ENCODE measurements around the gene IL1RAPL1.

DNA sequence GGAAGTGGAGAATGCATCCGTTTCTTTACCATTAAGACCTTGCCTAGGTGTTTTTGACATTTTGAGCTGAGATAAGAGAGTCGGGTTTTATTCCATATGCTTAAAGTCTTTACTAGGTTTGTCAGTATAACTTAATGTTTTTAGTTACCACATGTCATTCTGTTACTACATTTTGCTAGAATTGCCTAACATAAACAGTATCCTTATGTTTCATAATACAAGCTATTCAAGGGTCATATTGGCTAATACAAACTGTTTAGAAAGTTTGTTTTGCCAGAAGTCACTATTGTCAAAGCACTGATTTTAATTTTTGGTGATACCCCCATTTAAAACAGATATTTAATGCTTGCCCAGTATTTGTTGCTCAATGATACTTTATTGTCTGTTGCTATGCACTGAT, 1200.4 kb downstream of the IL1RAPL1 start:
- TF ChIP-seq, protein P1, sequence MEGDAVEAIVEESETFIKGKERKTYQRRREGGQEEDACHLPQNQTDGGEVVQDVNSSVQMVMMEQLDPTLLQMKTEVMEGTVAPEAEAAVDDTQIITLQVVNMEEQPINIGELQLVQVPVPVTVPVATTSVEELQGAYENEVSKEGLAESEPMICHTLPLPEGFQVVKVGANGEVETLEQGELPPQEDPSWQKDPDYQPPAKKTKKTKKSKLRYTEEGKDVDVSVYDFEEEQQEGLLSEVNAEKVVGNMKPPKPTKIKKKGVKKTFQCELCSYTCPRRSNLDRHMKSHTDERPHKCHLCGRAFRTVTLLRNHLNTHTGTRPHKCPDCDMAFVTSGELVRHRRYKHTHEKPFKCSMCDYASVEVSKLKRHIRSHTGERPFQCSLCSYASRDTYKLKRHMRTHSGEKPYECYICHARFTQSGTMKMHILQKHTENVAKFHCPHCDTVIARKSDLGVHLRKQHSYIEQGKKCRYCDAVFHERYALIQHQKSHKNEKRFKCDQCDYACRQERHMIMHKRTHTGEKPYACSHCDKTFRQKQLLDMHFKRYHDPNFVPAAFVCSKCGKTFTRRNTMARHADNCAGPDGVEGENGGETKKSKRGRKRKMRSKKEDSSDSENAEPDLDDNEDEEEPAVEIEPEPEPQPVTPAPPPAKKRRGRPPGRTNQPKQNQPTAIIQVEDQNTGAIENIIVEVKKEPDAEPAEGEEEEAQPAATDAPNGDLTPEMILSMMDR (IDR thresholded peaks at IDR 0.05), result no peak
- no peak for TF ChIP-seq POLR2AphosphoS5 (IDR thresholded peaks at IDR 0.05)
- TF ChIP-seq POLR2A (IDR thresholded peaks at IDR 0.05), result no peak

Measured in breast epithelium (tissue), 3 donors.